ENCODE results near the gene HKDC1.
"Not testable (repeated sequence)": the region's sequence is repeated elsewhere in the genome, so short reads cannot be mapped to it uniquely, and the experiment has no call there.

Gene HKDC1

GRCh38 chr10:69306421-69306820 lies 86.3 kb downstream of the HKDC1 start:
- no peak for ATAC-seq
- TF ChIP-seq ARNTL (CRISPR knock-in tag; IDR thresholded peaks at IDR 0.05; ENCODE audit: borderline replicate concordance, low read depth) (no peak), PPARA (CRISPR knock-in tag; IDR thresholded peaks at IDR 0.05; ENCODE audit: borderline replicate concordance) (no peak)

DNA sequence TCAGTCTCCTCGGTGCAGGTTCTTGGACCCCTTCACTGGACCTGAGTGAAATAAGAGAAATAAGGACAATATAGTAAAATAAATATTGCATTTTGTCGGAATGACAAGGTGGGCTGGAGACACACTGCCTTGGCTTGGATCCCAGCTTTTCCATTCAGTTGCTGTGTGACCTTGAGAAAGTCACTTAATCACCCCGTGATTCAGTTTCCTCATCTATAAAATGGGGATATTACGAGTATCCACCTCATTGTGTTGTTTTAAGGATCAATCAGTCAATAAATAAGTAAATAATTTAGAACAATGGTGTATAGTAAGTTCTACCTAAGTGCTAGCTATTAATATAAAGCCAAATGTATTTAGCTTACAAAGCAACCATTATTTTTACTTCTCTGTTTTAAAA lies 87.3 kb downstream of the HKDC1 start:
- ATAC-seq = no peak
- TF ChIP-seq ZFP30 (CRISPR knock-in tag; IDR thresholded peaks at IDR 0.05) = no peak
- no peak for TF ChIP-seq ZC3H10 (CRISPR knock-in tag; IDR thresholded peaks at IDR 0.05)
- no peak for TF ChIP-seq PATZ1 (CRISPR knock-in tag; IDR thresholded peaks at IDR 0.05; ENCODE audit: borderline replicate concordance)
- TF ChIP-seq, protein P1, sequence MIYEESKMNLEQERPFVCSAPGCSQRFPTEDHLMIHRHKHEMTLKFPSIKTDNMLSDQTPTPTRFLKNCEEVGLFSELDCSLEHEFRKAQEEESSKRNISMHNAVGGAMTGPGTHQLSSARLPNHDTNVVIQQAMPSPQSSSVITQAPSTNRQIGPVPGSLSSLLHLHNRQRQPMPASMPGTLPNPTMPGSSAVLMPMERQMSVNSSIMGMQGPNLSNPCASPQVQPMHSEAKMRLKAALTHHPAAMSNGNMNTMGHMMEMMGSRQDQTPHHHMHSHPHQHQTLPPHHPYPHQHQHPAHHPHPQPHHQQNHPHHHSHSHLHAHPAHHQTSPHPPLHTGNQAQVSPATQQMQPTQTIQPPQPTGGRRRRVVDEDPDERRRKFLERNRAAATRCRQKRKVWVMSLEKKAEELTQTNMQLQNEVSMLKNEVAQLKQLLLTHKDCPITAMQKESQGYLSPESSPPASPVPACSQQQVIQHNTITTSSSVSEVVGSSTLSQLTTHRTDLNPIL (CRISPR knock-in tag; IDR thresholded peaks at IDR 0.05; ENCODE audit: low read depth) = no peak
- no peak for TF ChIP-seq POU6F1 (CRISPR knock-in tag; IDR thresholded peaks at IDR 0.05; ENCODE audit: borderline replicate concordance, low read depth)
- no peak for TF ChIP-seq GLIS3 (CRISPR knock-in tag; IDR thresholded peaks at IDR 0.05)
- no peak for TF ChIP-seq BACH2 (CRISPR knock-in tag; IDR thresholded peaks at IDR 0.05; ENCODE audit: borderline replicate concordance)
- no peak for TF ChIP-seq PPARA (CRISPR knock-in tag; IDR thresholded peaks at IDR 0.05; ENCODE audit: borderline replicate concordance)
- TF ChIP-seq ZNF70 (CRISPR knock-in tag; IDR thresholded peaks at IDR 0.05) = no peak
- no peak for TF ChIP-seq SNAI2 (CRISPR knock-in tag; IDR thresholded peaks at IDR 0.05)
- no peak for TF ChIP-seq TOX (CRISPR knock-in tag; IDR thresholded peaks at IDR 0.05; ENCODE audit: borderline replicate concordance)
- TF ChIP-seq OSR1 (CRISPR knock-in tag; IDR thresholded peaks at IDR 0.05) = no peak

DNA sequence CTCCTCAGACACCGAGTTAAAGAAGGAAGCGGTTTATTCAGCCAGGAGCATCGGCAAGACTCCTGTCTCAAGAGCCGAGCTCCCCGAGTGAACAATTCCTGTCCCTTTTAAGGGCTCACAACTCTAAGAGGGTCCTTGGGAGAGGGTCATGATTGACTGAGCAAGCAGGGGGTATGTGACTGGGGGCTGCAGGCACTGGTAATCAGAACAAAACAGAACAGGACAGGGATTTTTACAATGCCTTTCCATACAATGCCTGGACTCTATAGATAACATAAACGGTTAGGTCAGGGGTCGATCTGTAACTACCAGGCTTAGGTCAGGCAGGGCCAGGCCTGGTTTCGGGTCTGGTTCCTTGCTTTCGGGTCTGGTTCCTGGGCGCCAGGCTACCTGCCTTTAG lies 88.2 kb downstream of the HKDC1 start:
- ATAC-seq = not testable (repeated sequence)

DNA sequence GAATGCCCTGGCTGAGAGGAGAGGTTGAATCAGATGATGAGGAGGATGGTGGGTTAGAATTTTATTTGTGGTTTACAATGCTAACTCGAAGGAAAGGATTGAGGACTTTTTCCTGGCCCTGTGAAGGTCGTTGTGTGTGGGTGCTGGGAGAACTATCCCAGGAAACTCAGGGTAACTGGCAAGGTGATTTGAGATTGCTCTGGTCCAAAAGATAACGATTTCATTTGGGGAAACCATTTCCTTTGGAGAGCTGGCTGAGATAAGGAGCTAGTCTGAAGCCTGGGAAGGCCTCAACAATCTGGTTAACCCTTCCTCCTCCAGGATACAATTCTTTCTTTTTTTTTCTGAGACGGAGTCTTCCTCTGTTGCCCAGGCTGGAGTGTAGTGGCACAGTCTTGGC lies 91.2 kb downstream of the HKDC1 start:
- ATAC-seq = no peak
- TF ChIP-seq ZNF8 (CRISPR knock-in tag; IDR thresholded peaks at IDR 0.05) (no peak), GLIS3 (CRISPR knock-in tag; IDR thresholded peaks at IDR 0.05) (no peak)

DNA sequence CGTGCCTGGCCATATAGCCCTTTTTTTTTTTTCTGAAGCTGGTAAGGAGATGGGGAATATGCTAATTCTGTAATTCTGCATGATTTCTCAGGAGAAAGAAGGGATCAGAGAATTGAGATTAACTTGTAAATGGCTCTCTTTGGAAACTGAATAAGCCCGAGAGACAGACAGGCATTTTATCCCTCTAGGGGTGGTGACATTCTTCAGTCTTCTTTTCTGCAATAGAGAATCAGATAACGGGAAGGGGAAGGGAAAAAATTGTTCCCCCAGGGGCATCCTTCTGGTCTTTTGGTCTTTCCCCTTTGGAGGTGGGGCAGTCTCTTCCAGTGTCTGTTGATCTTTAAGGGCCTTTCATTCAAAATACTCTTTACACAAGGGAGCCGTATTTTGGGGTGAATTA lies 92.4 kb downstream of the HKDC1 start:
- no peak for ATAC-seq
- TF ChIP-seq CSRNP3 (CRISPR knock-in tag; IDR thresholded peaks at IDR 0.05) = no peak
- no peak for TF ChIP-seq TCF4 (CRISPR knock-in tag; IDR thresholded peaks at IDR 0.05; ENCODE audit: borderline replicate concordance)
- no peak for TF ChIP-seq ZFP3 (CRISPR knock-in tag; IDR thresholded peaks at IDR 0.05)
- no peak for TF ChIP-seq GLIS3 (CRISPR knock-in tag; IDR thresholded peaks at IDR 0.05)
- TF ChIP-seq, protein P1 (CRISPR knock-in tag; IDR thresholded peaks at IDR 0.05; ENCODE audit: low read depth) = no peak
- no peak for TF ChIP-seq POU6F1 (CRISPR knock-in tag; IDR thresholded peaks at IDR 0.05; ENCODE audit: borderline replicate concordance, low read depth)
- TF ChIP-seq, protein P2, sequence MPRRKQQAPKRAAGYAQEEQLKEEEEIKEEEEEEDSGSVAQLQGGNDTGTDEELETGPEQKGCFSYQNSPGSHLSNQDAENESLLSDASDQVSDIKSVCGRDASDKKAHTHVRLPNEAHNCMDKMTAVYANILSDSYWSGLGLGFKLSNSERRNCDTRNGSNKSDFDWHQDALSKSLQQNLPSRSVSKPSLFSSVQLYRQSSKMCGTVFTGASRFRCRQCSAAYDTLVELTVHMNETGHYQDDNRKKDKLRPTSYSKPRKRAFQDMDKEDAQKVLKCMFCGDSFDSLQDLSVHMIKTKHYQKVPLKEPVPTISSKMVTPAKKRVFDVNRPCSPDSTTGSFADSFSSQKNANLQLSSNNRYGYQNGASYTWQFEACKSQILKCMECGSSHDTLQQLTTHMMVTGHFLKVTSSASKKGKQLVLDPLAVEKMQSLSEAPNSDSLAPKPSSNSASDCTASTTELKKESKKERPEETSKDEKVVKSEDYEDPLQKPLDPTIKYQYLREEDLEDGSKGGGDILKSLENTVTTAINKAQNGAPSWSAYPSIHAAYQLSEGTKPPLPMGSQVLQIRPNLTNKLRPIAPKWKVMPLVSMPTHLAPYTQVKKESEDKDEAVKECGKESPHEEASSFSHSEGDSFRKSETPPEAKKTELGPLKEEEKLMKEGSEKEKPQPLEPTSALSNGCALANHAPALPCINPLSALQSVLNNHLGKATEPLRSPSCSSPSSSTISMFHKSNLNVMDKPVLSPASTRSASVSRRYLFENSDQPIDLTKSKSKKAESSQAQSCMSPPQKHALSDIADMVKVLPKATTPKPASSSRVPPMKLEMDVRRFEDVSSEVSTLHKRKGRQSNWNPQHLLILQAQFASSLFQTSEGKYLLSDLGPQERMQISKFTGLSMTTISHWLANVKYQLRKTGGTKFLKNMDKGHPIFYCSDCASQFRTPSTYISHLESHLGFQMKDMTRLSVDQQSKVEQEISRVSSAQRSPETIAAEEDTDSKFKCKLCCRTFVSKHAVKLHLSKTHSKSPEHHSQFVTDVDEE (CRISPR knock-in tag; IDR thresholded peaks at IDR 0.05) = no peak
- no peak for TF ChIP-seq BACH2 (CRISPR knock-in tag; IDR thresholded peaks at IDR 0.05; ENCODE audit: borderline replicate concordance)
- no peak for TF ChIP-seq CSDC2 (CRISPR knock-in tag; IDR thresholded peaks at IDR 0.05)
- no peak for TF ChIP-seq PATZ1 (CRISPR knock-in tag; IDR thresholded peaks at IDR 0.05; ENCODE audit: borderline replicate concordance)
- TF ChIP-seq ZFP30 (CRISPR knock-in tag; IDR thresholded peaks at IDR 0.05) = no peak
